K562 (cell line): ENCODE results near the gene CASKIN2. TPM values are rescaled to one million over a fixed set of nuclear protein-coding genes. Genes with fewer than 3 reads are reported as not detected.

ENCODE experiments used
- BRD4 ChIP-seq: fragments of 200-600 bp; sonication (generic); IDR thresholded peaks from 2 replicates; pipeline ENCODE4 v1.6.1; 2017; ENCODE audit warnings: inconsistent platforms
- ETV6 ChIP-seq, 3 experiments: fragments of 150-350 bp in 1 of 3; sonication (generic) in 1 of 3; formaldehyde crosslinking in 1 of 3; IDR thresholded peaks; 2 replicates each; pipeline versions ENCODE4 v1.6.1 to v1.8.0; 2014 to 2022; ENCODE audit warnings: borderline replicate concordance in 2 of 3, low read depth in 2 of 3, antibody characterized with exemption in 1 of 3, low read length in 1 of 3, mild to moderate bottlenecking in 1 of 3, missing genetic modification reagents in 1 of 3
- HNRNPL ChIP-seq: fragments of 200-400 bp; formaldehyde crosslinking; IDR thresholded peaks from 2 replicates; pipeline ENCODE4 v1.6.1; 2017; ENCODE audit warnings: low read depth, mild to moderate bottlenecking, low read length
- IRF1 ChIP-seq: sonication (generic); formaldehyde crosslinking; IDR thresholded peaks from 2 replicates; pipeline ENCODE4 v1.8.0; 2022; ENCODE audit warnings: missing genetic modification reagents, mild to moderate bottlenecking, borderline replicate concordance
- MLLT1 ChIP-seq, 2 experiments: fragments of 450-650 bp; IDR thresholded peaks; 2 replicates each; pipeline ENCODE4 v1.6.1; 2016
- STAT5A ChIP-seq: IDR thresholded peaks from 2 replicates; pipeline ENCODE4 v1.6.1; 2012; ENCODE audit warnings: low read length, inconsistent platforms, borderline replicate concordance
- polyA plus RNA-seq, 8 experiments: library from polyadenylated mRNA; depleted of rRNA in 4 of 8; stranded (reverse) in 5 of 8; unstranded in 3 of 8; fragments of >200 nt; fragmentation: Nextera tagmentation in 2 of 8; fragmentation: Illumina TruSeq in 1 of 8; extraction: Ambion mirVana in 2 of 8; extraction: Trizol in 1 of 8; gene quantifications; 2 replicates each; pipeline versions ENCODE4 v1.2.1 to v1.2.3, GENCODE V29; 2011 to 2014; ENCODE audit warnings: inconsistent platforms in 1 of 8, missing spikeins in 1 of 8
- total RNA-seq, 7 experiments: library from RNA; depleted of rRNA in 6 of 7; stranded (reverse); fragments of >200 nt in 6 of 7; fragmentation: Illumina TruSeq in 2 of 7; extraction: Trizol in 2 of 7; gene quantifications; 2 replicates each; pipeline versions ENCODE4 v1.2.1 to v1.2.3, GENCODE V29; 2011 to 2021; ENCODE audit warnings: low replicate concordance in 1 of 7

The CASKIN2 gene
- total and polyA plus RNA-seq, 9 of the 15 experiments (the other 6 are each of a cell fraction or from before 2014, with no cell fraction given): 0.01 to 12.2 (median 2.1) TPM

GRCh38 chr17:75558666-75559530 lies 43.6 kb upstream of the CASKIN2 start (continued):
- no peak for TF ChIP-seq MLLT1 (IDR thresholded peaks at IDR 0.05)
- no peak for TF ChIP-seq HNRNPL
- no peak for TF ChIP-seq ETV6 (IDR thresholded peaks at IDR 0.05; ENCODE audit: borderline replicate concordance in 1 of 2, low read depth in 2 of 2, low read length in 1 of 2)
- TF ChIP-seq ETV6 (CRISPR knock-in tag; IDR thresholded peaks at IDR 0.05; ENCODE audit: borderline replicate concordance): no peak
- no peak for TF ChIP-seq STAT5A
- TF ChIP-seq IRF1 (CRISPR knock-in tag): no peak
- TF ChIP-seq BRD4: no peak
